ENCODE data around the gene GNPTAB.
"Not testable (repeated sequence)": the region's sequence is repeated elsewhere in the genome, so short reads cannot be mapped to it uniquely, and the experiment has no call there.

Gene GNPTAB

DNA sequence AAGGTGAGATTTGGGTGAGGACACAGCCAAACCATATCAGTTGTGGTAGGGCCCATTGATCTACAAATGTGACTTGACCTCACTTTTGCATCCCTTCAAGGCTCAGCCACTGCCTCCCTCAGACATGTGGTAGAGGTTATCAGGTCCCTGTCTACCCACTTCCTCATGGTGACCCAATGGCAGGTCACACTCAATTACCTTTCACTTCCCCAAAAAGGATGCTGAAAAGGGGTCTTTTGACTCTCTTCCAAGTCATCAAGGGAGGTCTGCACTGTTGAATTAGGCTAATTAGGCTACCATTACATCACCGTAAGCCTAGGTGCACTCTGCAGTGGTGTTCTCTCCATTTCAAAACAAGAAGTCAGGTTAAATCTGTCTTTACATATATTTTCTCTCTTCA is 24.0 kb upstream of the GNPTAB start:
- in situ Hi-C loops (cut with MboI; ENCODE audit: low sequenced_read_pairs), result no loop called here

DNA sequence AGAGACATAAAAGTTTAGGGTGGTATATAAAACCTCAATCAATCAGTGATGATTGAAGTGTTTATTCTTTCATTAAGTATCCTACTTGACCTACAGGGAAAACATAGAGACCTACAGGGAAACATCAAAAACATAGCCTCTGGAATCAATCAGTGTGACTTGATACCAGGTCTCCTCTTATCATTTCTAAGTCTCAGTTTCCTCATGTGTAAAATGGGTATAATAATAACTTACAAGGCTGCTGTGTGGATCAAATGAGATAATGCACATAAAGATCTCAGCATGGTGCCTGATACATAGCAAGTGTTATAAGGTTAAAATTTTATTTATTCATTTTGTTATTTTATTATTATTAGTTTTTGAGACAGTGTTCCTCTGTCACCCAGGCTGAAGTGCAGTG is 22.2 kb upstream of the GNPTAB start:
- in situ Hi-C loops (cut with MboI; ENCODE audit: low sequenced_read_pairs), result no loop called here

DNA sequence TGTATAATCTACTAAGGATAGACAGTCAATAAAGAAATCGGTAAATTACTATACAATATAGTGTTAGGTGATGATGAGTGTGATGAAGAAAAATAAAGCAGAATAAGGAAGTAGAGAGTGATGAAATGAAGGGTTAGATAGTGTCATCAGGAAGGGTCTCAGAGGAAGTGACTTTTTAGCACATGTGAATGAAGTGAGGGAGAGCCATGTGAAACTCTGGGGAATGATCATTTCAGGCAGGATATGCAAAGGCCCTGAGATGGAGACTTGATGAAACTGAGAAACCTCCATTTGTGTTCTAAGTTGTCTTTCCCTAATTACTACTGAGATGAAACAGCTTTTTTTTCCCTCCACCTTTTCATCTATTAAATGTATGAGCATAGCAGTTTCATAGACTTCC is 19.4 kb upstream of the GNPTAB start:
- in situ Hi-C loops (cut with MboI; ENCODE audit: low sequenced_read_pairs), result no loop called here

DNA sequence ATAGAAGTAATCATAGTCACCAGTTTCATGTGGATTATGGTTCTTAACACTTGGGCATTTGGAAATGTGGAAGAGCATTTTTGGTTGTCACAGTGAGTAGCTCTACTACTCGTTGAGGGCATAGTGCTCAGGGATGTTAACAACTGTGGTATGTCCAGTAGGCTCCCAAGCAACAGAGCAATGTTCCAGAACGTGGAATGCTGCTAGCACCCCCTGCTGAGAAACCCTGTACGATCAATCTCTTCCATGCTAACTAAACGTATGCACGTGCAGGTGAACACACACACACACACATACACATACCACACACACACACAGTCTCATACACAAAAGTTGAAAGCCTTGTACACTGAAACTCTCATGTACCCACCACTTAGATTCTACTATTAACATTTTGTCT is 16.6 kb upstream of the GNPTAB start:
- in situ Hi-C loops (cut with MboI; ENCODE audit: low sequenced_read_pairs), result no loop called here

DNA sequence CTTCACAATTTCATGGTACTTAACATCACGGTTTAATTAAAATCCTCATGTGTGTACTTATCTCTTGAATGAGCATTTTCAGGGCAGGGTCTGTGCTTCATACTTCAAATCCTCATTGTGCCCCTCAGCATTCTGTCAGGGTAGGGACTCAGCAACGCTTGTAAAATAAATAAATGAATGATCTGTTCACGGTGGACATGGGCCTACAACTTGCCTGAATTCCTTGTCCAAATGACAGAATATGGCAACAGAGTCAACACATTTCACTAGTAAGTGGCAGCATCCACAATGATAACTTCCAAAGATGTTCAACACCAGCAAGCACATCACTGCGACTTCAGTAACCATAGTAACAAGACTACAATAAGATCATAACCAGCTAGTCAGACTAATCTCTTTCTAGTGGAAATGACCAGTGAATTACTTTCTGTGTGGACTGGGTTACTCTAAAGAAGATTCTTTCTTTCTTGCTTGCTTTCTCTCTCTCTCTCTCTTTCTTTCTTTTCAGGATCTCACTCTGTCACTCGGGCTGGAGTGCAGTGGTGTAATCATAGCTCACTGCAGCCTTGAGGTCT is 14.5 kb upstream of the GNPTAB start:
- in situ Hi-C loops (cut with MboI; ENCODE audit: low sequenced_read_pairs), result no loop called here

DNA sequence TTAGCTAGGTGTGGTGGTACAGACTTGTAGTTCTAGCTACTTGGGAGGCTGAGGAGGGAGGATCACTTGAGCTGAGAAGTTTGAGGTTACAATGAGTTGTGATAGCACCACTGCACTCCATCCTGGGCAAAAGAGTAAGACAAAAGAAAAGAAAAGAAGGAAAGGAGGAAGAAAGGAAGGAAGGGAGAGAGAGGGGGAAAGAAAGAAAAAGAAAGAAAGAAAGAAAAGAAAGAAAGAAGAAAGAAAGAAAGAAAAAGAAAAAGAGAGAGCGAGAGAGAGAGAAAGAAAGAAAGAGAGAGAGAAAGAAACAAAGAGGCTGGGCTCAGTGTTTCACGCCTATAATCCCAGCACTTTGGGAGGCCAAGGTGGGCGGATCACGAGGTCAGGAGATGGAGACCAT is 10.3 kb upstream of the GNPTAB start:
- in situ Hi-C loops (cut with MboI; ENCODE audit: low sequenced_read_pairs), result no loop called here

DNA sequence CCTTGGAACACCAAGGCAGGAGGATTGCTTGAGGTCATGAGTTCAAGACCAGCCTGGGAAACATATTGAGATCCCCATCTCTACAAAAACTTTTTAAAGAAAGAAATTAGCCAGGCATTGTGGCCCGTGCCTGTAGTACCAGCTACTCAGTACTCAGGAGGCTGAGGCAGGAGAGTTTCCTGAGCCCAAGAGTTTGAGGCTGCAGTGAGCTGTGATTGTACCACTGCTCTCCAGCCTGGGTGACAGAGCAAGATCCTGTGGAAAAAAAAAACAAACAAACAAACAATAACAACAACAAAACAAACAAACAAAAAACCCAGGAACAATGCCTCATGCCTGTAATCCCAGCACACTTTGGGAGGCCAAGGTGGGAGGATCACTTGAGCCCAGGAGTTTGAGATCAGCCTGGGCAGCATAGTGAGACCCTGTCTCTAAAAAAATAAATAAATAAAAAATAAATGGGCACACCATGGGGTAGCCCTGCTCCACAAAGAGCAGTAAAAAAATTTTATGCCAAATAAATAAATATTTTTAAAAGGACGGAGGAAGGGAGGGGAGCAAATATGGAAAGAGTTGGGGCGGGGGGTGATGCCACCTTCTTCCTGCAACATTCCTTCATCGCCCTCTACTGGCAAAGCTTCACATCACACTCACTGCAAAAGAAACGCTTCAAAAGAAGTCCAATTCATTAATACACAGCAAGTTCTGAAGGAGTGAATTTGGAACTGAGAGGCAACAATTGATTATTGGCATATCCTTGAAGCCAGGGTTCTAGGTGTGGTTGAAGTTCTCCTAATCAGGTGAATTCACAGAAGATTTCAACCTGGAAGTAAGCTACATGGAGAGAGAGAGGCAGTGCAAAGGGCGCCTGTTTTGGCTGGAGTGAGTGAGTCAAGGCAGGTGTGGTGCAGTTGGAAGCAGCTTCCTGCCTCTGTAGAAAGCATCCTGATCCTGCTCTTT is 8.8 kb upstream of the GNPTAB start:
- in situ Hi-C loops (cut with MboI; ENCODE audit: low sequenced_read_pairs), result loop anchor here (10.0 kb wide), 1 partner anchor 425 kb away; no protein-coding TSS in a partner anchor

DNA sequence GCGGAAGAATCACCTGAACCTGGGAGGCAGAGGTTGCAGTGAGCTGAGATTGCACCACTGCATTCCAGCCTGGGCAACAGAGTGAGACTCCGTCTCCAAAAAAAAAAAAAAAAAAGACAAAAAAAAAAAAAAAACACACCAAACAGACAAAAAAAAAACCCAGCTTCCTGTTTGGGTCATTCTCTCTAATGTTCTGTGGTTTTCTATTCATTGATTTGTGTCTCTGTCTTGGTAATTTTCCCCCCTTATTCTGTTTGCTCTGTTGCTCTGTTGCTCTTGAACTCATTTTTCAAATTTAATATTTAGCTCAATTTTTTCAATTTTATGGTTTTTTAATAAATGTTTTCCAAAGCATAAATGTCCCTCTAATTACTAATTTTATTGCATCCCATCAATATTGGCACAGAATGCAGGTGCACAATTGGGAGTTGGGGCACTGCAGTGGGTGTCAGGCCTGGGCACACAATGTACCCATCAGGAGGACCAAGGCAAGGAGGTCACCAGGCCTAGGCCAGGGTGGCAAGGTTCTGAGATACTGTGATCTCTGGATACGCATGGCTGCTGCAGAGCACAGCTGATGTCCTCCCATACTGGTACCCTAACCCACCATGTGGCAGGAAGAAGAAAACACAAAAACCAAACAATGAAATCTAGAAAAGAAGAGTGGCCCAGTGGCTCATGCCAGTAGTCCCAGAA is 8.0 kb upstream of the GNPTAB start:
- in situ Hi-C loops (cut with MboI; ENCODE audit: low sequenced_read_pairs), result loop anchor here (10.0 kb wide), 1 partner anchor 424 kb away; no protein-coding TSS in a partner anchor

DNA sequence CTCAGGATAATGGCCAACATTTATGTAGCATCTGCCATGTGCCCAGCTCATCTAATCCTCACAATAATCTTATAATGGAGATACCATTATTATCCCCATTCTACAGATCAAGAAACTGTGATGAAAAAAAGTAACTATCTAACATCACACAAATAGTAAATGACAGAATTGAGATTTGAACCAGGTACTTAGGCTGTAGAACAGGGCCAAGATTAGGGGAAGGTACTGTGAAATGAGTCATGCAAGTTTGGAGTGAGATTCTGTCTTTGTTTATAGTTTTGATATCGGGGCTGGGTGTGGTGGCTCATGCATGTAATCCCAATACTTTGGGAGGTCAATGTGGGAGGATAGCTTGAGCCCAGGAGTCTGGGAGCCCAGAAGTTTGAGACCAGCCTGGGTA is 1.3 kb upstream of the GNPTAB start:
- in situ Hi-C loops (cut with MboI; ENCODE audit: low sequenced_read_pairs), result loop anchor here (10.0 kb wide), 1 partner anchor 417 kb away; no protein-coding TSS in a partner anchor

DNA sequence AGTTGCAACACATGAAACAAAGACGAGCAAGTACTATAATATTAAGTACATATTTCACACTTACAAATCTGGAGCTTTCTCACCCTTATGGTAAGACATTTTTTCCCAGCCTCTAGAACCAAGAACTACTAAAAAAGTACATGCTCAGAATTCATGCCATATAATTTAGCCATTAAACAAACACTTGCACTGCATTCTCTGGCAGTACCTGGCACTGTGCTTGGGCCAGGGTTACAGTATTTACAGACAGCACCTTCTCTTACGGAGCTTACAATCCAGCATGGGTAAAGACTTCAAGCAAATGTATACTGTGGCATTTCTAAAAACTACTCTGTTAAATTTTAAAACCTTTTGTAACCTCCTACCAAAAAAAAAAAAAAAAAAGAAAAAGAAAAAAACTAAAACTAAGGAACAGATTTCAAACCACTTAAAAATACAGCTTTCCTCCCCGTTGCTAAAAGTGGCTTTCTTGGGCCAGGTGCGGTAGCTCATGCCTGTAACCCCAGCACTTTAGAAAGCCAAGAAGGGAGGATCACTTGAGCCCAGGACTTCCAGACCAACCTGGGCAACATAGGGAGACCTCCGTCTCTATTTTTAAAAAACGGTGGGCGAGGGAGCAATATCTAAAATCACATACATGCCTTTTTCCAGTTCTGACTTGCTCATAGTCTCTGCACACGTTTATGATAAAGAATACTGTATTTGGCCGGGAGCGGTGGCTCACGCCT is 956 bp downstream of the GNPTAB start:
- in situ Hi-C loops (cut with MboI; ENCODE audit: low sequenced_read_pairs), result loop anchor here (10.0 kb wide), 1 partner anchor 415 kb away; no protein-coding TSS in a partner anchor

DNA sequence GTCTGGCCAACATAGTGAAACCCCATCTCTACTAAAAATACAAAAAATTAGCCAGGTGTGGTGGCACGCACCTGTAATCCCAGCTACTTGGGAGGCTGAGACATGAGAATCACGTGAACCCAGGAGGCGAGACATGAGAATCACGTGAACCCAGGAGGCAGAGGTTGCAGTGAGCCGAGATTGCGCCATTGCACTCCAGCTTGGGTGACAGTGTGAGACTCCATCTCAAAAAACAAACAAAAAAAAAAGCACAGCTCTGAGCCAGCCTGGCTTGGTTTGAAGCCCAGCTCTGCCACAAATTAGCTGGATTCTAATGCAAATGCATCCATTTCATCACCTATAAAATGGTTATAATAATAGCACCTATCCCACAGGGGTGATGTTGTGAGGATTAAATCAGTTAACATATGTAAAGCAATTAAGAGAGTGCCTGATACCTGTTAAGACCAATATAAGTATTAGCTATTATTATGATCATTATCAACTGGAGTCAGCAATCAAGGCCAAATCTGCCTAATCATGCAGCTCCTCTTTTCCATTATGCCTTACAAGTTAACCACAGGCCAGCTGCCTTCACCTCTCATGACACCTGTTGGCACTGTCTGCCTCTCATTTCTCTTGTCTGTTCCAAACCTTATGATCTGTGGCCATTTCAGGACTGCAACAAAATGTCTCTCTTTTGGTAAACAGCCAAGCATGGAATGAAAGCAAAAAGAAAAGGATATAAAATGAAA is 2.1 kb downstream of the GNPTAB start:
- in situ Hi-C loops (cut with MboI; ENCODE audit: low sequenced_read_pairs), result no loop called here

DNA sequence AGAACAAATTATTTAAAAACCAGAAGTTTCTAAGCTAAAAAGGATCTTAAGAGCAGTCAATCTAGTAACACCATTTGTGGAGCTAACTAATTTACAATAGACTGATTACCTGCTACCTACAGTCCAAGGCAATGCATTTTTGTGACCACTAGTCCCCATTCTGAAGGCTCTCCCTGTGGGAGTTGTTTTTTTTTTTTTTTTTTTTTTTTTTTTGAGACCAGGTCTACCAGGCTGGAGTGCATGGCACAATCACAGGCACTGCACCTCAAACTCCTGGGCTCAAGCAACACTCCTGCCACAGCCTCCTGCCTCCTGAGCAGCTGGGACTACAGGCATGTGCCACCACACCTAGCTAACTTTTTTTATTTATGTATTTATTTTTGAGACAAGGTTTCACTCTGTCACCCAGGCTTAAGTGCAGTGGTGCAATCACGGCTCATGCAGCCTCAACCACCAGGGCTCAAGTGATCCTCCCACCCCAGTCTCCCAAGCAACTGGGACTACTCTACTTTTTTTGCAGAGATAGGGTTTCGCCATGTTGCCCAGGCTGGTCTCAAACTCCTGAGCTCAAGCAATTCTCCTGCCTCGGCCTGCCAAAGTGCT is 3.9 kb downstream of the GNPTAB start:
- in situ Hi-C loops (cut with MboI; ENCODE audit: low sequenced_read_pairs), result no loop called here

DNA sequence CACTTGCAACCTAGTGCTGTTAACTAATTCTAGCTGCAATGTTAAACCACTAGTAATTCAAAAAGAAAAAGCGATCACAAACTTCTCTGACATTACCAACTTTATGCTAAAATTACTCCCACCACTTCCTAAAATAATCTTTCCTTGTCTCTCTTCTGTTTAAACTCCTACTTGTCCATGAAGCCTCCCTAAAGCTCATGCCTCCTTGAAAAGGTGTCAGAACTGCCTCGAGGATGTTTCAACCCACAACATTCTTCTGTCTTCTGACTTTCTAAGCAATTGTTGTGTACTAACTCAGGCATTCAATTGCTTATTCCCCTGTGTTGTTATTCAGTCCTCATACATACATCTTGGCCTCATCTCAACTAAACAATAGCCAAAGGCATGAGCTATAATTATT is 5.9 kb downstream of the GNPTAB start:
- in situ Hi-C loops (cut with MboI; ENCODE audit: low sequenced_read_pairs), result no loop called here

DNA sequence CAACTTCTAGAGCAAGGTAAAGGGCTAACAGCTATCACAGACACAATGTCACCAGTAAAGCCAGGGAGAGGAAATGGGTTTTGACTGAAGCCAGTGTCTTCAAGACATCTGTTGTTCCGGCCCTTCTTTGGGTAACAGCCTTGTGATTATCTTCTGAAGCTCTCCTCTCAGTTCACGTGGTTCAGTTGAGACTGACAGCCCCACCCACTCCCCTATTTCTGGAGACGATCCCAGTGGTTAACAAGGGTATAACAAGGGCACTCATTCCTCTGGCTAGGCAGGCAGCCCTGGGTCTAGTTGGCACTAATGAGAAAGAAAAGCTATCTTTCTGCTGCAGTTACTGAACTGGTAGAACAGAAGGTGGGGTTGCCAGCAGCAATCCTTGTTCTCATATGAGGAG is 6.9 kb downstream of the GNPTAB start:
- in situ Hi-C loops (cut with MboI; ENCODE audit: low sequenced_read_pairs), result no loop called here

DNA sequence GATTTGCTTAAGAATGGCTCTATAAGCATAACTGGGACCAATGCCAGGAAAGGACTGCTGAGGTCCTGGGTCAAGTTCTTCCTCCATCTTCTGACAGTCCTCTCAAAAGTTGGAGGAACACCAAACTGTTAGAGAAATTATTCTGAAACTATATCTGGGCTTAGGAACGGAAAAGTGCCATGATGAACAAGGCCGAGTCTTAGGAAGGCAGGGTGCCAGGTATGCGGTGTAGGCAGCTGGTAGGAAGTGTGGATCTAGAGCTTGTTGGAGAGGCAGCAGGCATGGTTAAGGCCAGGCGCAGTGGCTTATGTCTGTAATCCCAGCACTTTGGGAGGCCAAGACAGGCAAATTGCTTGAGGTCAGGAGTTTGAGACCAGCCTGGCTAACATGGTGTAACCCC is 7.7 kb downstream of the GNPTAB start:
- in situ Hi-C loops (cut with MboI; ENCODE audit: low sequenced_read_pairs), result no loop called here

DNA sequence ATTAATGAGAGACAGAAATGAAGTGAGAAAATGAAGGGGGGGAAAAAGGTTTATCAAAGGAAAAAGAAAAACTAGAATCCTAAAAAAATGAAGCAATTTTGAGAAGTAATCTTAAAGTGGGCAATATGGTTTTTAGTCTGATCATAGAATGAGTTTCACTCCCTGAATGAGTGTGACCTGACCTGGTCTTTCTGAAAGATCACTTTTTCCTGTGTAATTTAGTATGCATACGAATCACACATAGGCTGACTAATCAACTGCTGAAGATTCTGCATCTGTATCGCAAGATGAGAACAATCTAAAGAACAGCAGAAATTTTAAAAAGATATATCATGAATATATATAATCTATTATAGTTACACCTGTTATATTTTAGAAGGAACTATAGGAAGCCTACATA is 11.3 kb downstream of the GNPTAB start:
- in situ Hi-C loops (cut with MboI; ENCODE audit: low sequenced_read_pairs), result no loop called here

DNA sequence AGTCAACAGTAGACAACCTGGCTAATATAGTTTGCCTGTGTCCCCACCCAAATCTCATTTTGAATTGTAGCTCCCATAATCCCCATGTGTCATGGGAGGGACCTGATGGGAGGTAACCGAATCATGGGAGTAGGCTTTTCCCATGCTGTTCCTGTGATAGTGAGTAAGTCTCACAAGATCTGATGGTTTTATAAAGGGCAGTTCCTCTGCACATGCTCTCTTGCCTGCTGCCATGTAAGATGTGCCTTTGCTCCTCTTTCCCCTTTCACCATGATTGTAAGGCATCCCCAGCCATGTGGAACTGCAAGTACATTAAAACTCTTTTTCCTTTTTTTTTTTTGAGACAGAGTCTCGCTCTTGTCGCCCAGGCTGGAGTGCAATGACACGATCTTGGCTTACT is 12.1 kb downstream of the GNPTAB start:
- in situ Hi-C loops (cut with MboI; ENCODE audit: low sequenced_read_pairs), result not testable (repeated sequence)

DNA sequence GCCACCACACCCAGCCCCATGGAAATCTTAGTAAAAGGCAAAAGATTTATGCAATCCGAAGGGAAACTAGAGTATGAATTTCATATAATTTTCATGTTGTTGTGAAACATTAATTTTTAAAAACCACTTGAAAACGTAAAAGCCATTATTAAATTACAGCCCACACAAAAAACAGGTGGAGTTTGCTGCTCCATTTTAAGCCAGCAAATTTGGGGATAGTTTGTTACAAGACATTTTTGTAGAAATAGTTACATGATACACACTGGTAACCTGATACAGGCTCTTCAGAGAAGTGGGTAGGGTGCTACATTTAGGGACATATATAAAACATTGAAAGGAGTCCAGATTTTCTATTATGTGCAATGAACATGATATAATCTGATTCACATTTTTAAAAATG is 17.6 kb downstream of the GNPTAB start:
- in situ Hi-C loops (cut with MboI; ENCODE audit: low sequenced_read_pairs), result no loop called here

DNA sequence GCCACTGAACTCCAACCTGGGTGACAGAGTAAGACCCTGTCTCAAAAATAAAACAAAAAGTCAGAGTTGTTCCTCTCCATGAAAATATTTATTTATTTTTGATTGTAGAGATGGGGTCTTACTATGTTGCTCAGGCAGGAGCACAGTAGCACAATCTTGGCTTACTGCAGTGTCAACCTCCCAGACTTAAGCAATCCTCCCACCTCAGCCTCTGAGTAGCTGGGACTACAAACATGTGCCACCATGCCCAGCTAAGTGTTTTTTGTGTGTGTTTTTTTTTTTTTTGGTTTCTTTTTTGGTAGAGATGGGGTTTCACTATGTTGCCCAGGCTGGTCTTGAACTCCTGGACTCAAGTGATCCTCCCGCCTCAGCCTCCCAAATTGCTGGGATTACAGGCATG is 18.0 kb downstream of the GNPTAB start:
- in situ Hi-C loops (cut with MboI; ENCODE audit: low sequenced_read_pairs), result not testable (repeated sequence)

DNA sequence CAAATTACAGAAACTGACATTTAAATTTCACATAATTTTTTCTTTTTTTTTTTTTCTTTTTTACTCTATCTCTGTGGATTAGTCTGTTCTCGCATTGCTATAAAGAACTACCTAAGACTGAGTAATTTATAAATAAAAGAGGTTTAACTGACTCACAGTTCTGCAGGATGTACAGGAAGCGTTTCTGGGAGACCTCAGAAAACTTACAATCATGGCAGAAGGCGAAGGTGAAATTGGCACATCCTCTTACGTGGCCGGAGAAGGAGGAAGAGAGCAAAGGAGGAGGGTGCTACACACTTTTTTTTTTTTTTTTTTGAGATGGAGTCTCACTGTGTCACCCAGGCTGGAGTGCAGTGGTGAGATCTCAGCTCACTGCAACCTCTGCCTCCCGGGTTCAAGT is 19.4 kb downstream of the GNPTAB start:
- in situ Hi-C loops (cut with MboI; ENCODE audit: low sequenced_read_pairs), result not testable (repeated sequence)

Data from HL-60/S4 (cell line).